MG63 (cell line): Measurements from ENCODE around the gene B4GALT3. TPM values are rescaled to one million over a fixed set of nuclear protein-coding genes. Genes with fewer than 3 reads are reported as not detected.

Source experiments
- DNase-seq: peaks from one replicate; pipeline ENCODE4 v3.0.0-alpha.2; 2020
- H3K27me3 ChIP-seq: fragments of 250-450 bp; sonication (Bioruptor Pico); 2 replicates; pipeline ENCODE4 v1.5.1; 2020; ENCODE audit warnings: mild to moderate bottlenecking, moderate library complexity
- H3K36me3 ChIP-seq: fragments of 250-450 bp; sonication (Bioruptor Pico); 2 replicates; pipeline ENCODE4 v1.5.1; 2020; ENCODE audit warnings: mild to moderate bottlenecking, moderate library complexity
- H3K4me3 ChIP-seq: fragments of 250-450 bp; sonication (Bioruptor Pico); 2 replicates; pipeline ENCODE4 v1.5.1; 2020; ENCODE audit warnings: mild to moderate bottlenecking, moderate library complexity
- H3K9me3 ChIP-seq: fragments of 250-450 bp; sonication (Bioruptor Pico); 2 replicates; pipeline ENCODE4 v1.5.1; 2020; ENCODE audit warnings: mild to moderate bottlenecking, moderate library complexity
- total RNA-seq: library from RNA; depleted of rRNA; stranded (reverse); fragments of >200 nt; shearing (Covaris generic); gene quantifications from 2 replicates; pipeline ENCODE4 v1.2.3, GENCODE V29; 2014; ENCODE audit warnings: low replicate concordance; rRNA removed

Gene B4GALT3
- total RNA-seq, 1 experiment from 2014 or later: 25.7 TPM

DNA sequence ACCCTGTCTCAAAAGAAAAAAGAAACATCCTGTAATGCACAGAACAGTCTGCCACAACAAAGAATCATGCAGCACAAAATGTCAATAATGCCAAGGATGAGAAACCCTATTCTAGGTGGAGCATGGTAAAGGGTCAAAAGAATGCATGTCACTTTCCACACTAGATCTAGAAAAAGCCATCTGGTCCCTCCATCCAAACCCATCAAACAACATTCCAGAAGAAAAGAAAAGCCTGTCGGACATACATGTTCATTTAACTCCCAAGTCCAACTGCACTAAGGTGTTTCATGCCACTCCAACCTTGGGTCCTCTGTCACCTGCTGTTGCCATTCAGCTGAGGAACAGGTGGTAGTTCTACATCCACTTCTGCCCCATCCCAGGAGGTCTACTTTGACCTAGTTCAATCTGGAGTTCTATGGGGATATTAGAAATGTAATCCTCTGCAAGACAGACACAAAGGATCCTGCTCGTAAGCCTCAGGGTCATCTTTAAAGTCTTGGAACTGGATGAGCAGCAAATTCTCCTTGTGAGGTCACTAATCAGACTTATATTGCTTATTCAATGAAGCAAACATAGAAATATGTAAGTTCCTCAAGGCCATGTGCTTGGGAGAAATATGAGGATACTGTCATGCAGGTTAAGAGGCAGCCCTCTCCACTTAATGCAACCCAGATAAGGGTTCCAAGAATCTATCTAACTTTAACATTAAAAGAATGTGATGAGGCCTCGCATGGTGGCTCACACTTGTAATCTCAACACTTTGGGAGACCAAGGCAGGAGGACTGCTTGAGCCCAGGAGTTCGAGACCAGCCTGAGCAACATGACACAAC, 48.5 kb downstream of the B4GALT3 start:
- no peak for DNase-seq
- no peak overlapping the region for H3K4me3 ChIP-seq
- H3K9me3 ChIP-seq: no peaks in the 10 kb centered on the region
- peaks cover 65% of the 10 kb centered on the region for H3K36me3 ChIP-seq
- no peaks in the 10 kb centered on the region for H3K27me3 ChIP-seq

DNA sequence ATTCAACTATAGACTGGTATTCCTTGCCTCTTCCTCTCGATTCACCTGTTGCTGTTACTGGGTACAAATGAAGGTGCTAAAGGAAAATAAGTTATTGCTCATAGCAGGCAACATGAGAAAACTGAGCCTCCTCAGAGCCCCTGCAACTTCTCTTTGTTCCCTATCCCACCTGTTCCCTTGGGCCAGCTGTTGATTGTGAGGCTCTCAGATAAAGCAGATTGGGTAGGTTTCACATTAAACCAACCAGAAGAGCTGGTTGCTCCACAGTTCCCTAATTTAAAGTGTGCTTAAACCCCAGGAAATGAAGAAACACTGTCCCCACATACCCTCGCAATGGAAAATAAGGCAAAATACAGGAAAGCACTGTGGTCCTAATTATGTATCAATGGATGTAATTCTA, 49.7 kb downstream of the B4GALT3 start:
- Histone ChIP-seq H3K27me3 (no peaks in the 10 kb centered on the region), H3K36me3 (peaks cover 75% of the 10 kb centered on the region), H3K9me3 (no peaks in the 10 kb centered on the region), H3K4me3 (no peak overlapping the region)
- no peak for DNase-seq

DNA sequence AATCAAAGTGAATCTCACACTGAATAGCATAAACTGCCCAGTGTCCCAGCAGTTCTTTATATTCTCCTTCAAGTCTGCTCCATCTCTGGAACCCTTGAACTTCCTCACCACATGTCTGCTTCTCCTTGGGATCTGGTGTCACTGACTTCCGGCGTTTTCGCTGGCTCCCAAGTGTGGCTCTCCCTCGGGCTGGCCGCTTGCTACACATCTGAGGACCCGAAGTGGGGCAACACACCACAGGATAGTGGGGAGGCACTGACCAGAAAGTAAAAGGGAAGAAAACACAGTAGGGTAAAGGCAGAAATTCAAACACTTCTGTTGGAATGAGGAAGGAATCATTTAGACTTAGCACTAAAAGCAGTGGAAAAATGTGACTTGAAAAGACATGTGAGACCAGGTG, 54.3 kb downstream of the B4GALT3 start:
- DNase-seq: no peak
- no peaks in the 10 kb centered on the region for H3K27me3 ChIP-seq
- no peaks in the 10 kb centered on the region for H3K9me3 ChIP-seq
- no peak overlapping the region for H3K4me3 ChIP-seq
- peaks cover 82% of the 10 kb centered on the region for H3K36me3 ChIP-seq

DNA sequence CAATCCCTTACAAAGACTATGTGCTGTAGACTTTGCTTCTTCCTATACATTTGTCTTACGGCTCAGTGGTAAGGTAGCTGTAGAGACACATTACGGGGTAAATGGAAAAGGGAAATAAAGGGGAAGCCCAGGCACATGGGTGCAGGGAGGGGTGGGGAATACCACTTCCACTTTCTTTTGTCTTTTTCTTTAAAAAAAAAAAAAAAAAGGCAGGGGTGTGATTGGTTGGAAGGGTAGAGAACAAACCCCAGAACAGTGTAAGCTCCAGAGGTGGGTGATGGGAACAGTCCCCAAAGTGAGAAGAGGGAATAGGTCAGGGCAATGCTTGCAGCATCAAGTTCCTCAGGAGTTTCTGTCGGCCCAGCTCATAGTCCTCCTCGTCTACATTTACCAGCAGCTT, 55.5 kb downstream of the B4GALT3 start:
- no peaks in the 10 kb centered on the region for H3K9me3 ChIP-seq
- H3K4me3 ChIP-seq: no peak overlapping the region
- H3K36me3 ChIP-seq: peaks cover 78% of the 10 kb centered on the region

More for the DNA sequence above, 55.5 kb downstream of the B4GALT3 start:
- no peaks in the 10 kb centered on the region for H3K27me3 ChIP-seq
- no peak for DNase-seq

Other genes starting within 250 kb of the B4GALT3 start
- not detected in 2 replicates for gene ITLN2, start 222.7 kb downstream of the B4GALT3 start, total RNA-seq
- 0.22 and 1.7 TPM in 2 replicates for gene F11R, start 156.4 kb downstream of the B4GALT3 start, total RNA-seq
- gene TSTD1, start 138.5 kb downstream of the B4GALT3 start, total RNA-seq: not detected in 2 replicates
- gene USF1, start 131.5 kb downstream of the B4GALT3 start, total RNA-seq: 102 and 103 TPM in 2 replicates
- not detected in 2 replicates for gene ARHGAP30, start 107.6 kb downstream of the B4GALT3 start, total RNA-seq
- gene NECTIN4, start 87.9 kb downstream of the B4GALT3 start, total RNA-seq: not detected in 2 replicates
- not detected in 2 replicates for gene KLHDC9, start 79.1 kb downstream of the B4GALT3 start, total RNA-seq
- 32.6 and 36.1 TPM in 2 replicates for gene PFDN2, start 59.5 kb downstream of the B4GALT3 start, total RNA-seq
- gene NIT1, start 59.4 kb downstream of the B4GALT3 start, total RNA-seq: 8.9 and 14.1 TPM in 2 replicates
- 33.2 and 39.8 TPM in 2 replicates for gene DEDD, start 44.8 kb downstream of the B4GALT3 start, total RNA-seq
- gene UFC1, start 23.5 kb downstream of the B4GALT3 start, total RNA-seq: 118 and 178 TPM in 2 replicates
- gene USP21, start 18.0 kb downstream of the B4GALT3 start, total RNA-seq: 3.5 and 4.2 TPM in 2 replicates
- gene PPOX, start 11.1 kb downstream of the B4GALT3 start, total RNA-seq: 7.9 and 40.3 TPM in 2 replicates
- gene ADAMTS4, start 21.5 kb upstream of the B4GALT3 start, total RNA-seq: 3.6 and 5.2 TPM in 2 replicates
- gene NDUFS2, start 24.9 kb upstream of the B4GALT3 start, total RNA-seq: 129 and 194 TPM in 2 replicates
- 5.3 TPM in 1 of 2 replicates, not detected in the other for gene FCER1G, start 37.8 kb upstream of the B4GALT3 start, total RNA-seq
- gene APOA2, start 46.1 kb upstream of the B4GALT3 start, total RNA-seq: not detected in 2 replicates
- 24.0 and 39.6 TPM in 2 replicates for gene TOMM40L, start 48.6 kb upstream of the B4GALT3 start, total RNA-seq
- gene NR1I3, start 60.7 kb upstream of the B4GALT3 start, total RNA-seq: not detected in 2 replicates
- gene PCP4L1, start 81.2 kb upstream of the B4GALT3 start, total RNA-seq: not detected in 2 replicates
- gene MPZ, start 132.5 kb upstream of the B4GALT3 start, total RNA-seq: 0.07 TPM in 1 of 2 replicates, not detected in the other
- 466 and 501 TPM in 2 replicates for gene SDHC, start 136.9 kb upstream of the B4GALT3 start, total RNA-seq
- not detected in 2 replicates for gene CFAP126, start 190.4 kb upstream of the B4GALT3 start, total RNA-seq